ENCODE data around the gene NPAS2.
A peak's percentile ranks its signal among the peaks of the same experiment; 100 is the strongest.

The NPAS2 gene

DNA sequence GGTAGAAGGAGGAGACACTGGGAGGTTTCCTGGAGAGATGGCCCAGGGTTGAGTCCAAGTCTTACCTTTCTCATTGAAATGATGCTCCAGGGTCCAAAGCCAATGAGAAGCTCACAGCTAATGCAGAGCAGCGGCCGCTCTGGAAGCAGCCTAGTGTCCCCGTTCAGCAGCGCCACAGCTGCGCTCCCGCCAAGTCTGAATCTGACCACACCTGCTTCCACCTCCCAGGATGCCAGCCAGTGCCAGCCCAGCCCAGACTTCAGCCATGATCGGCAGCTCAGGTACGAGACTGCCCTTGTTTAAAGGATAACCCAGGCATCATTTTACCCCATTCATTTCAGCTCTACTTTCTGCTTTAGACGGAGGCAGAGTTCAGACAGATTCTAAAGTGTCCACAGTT is 170.2 kb downstream of the NPAS2 start:
- no peak for DNase-seq (ENCODE audit: low read depth)

DNA sequence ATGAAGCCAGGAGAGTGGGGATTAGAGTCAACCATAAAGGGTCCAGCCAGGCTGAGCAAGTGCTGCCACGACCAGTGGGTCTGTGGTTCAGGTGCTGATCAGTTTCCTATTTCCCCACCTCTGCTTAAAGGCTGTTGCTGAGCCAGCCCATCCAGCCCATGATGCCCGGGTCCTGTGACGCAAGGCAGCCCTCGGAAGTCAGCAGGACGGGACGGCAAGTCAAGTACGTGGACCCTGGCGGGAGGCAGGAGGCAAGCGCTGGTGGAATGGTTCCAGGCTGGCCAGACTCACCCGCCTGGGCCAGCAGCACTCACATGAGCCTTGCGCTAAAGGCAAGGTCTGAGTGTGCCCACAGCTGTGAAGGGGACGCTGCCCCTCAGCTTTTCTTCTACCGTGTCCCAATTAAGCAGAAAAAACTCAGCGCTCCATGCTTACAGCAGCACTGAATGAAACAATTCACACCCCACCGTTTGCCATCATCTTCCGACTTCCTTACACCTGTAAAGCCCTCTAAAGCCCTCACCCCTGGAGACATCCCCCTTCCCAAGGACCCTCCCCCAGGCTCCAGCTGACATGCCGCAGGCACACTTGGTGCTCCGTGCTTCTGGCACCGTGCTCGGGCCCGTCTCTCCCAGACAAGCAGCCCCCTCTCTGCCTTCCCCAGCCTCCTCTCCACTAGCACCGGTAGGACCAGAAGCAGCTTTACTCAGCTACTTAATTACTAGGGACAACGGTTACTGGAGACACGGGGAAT is 170.9 kb downstream of the NPAS2 start:
- DNase-seq (ENCODE audit: low read depth): no peak

DNA sequence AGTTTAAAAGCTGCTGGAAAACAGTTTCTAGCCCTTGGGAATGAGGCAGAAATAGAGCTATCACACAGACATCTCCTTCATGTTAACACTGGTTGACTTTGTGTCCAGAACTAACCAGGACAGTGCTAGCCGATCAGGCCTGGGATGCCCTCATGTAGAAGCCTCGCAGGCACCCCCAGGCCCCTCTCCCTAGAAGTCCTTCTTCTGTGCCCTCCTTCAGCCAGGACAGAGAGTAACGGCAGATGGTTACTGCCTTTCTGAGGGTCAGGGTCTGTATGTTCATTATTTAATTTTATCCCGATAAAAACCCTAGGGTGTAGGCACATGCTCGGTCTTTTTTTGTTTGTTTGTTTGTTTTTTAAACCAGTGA is 171.4 kb downstream of the NPAS2 start:
- no peak for DNase-seq (ENCODE audit: low read depth)

DNA sequence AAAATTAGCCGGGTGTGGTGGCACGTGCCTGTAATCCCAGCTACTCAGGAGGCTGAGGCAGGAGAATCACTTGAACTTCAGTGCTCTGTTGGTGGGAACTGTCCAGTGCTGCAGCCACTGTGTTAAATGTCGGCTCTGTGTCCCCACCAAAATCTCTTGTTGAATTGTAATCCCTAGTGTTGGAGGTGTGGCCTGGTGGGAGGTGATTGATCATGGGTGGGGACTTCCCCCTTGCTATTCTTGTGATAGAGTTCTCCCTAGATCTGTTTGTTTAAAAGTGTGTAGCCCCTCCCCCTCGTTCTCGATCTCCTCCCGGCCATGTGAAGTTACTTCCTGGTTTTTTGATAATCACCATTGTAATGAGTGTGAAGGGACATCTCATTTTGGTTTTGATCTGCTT is 172.3 kb downstream of the NPAS2 start:
- DNase-seq (ENCODE audit: low read depth): no peak

DNA sequence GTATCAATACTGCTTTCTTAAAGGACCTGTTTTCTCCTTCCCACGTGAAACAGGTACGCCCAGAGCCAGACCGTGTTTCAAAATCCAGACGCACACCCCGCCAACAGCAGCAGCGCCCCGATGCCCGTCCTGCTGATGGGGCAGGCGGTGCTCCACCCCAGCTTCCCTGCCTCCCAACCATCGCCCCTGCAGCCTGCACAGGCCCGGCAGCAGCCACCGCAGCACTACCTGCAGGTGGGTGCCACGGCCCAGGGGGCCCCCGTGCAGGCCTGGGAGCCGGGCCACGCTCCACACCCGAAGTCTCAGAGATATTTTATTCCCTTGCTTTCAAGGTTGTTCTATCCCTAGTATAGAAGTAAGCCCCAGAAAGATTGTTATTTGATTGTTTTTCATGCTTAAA is 173.4 kb downstream of the NPAS2 start:
- no peak for DNase-seq (ENCODE audit: low read depth)

DNA sequence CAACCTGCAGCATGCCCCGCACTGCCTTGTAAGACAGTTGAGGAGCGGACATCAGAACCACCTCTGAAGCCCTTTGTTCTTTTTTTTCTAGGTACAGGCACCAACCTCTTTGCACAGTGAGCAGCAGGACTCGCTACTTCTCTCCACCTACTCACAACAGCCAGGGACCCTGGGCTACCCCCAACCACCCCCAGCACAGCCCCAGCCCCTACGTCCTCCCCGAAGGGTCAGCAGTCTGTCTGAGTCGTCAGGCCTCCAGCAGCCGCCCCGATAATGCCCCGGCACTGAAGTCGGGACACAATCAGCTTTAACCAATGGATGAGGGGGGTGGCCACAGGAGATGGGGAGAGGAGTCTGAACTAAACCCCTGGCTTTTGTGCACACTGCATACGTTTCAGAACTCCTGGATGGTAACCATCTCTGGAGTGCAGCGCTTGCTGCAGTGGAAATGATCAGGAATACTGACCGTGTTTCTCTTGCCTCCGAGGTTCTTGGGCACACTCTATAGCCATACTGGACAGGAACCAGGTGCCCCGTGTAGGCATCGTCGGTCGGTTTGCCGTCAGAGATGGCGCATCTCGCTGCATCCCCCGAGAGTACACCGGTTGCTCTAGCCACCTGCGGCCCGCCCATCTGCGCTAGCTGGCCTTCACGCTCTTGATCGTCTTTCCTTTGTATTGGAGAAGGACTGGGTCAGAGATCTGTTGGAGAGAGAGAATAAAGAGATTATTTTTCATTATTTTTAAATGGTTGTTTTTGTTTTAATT is 175.6 kb downstream of the NPAS2 start:
- no peak for DNase-seq (ENCODE audit: low read depth)

DNA sequence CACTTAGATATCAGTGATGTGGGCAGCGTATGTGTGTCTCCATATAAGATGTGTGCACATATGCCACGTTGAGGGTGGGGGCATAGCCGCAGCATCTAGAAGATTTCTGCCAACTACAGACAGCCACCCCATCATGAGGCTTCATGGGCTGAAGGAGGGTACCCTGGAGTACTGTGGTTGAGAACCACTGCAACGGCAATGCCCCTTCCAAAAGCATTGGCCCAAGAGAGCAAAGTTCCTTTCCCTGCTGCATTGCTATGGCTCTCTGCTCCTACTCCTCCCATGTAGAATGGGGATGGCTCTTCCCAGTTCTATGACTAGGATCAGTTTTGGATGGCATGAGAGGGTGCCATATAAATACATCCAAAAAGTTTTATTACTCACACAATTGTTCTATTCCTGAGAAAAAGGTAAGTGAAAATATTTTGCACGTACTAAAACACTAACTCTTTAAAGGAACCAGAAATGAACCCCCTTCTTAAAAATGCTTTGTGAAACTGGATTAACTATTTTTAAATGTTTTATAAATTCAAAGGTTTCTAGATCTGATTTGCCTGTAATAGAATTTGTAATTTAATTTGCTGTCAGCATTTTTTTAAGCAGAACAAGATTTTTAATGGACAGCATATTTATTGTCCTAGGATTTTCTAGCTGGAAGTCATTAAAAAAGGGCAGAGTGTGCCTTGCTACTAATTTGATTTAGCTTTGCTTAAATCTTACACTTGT is 177.7 kb downstream of the NPAS2 start:
- DNase-seq (ENCODE audit: low read depth): no peak

DNA sequence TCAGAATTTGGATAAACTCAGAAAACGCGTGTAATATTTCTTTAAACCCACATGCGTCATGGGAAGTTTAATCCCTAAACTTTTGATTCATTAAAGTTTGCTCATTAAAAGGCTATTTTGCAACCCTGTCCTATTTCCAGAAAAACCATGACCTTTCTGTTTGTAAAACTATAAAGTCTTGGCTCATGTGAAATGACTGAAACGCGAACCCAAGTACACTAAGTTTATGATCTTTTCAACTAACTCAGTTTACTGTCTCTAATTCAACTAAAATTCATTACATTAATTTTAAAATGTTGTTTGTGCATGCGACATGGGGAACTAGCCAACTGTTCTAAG is 178.3 kb downstream of the NPAS2 start:
- no peak for DNase-seq (ENCODE audit: low read depth)

DNA sequence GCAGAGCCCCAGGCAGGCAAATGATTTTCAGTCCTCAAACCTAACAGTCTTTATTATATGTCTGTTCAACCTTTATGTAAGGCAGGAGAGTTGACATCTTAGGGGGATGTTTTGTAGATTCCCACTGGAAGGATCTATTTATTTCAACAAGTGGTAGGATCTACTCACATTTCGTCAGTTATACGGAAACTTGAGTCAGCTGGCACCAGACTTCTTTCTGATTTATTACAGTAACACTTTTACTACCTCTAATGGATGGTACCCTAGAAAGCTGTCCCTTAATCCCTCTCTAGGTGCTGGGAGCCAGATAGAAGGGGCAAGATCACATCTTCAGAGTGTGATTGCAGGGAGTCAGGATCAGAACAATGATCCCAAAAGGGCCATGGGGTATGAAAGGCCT is 180.1 kb downstream of the NPAS2 start:
- no peak for DNase-seq (ENCODE audit: low read depth)

DNA sequence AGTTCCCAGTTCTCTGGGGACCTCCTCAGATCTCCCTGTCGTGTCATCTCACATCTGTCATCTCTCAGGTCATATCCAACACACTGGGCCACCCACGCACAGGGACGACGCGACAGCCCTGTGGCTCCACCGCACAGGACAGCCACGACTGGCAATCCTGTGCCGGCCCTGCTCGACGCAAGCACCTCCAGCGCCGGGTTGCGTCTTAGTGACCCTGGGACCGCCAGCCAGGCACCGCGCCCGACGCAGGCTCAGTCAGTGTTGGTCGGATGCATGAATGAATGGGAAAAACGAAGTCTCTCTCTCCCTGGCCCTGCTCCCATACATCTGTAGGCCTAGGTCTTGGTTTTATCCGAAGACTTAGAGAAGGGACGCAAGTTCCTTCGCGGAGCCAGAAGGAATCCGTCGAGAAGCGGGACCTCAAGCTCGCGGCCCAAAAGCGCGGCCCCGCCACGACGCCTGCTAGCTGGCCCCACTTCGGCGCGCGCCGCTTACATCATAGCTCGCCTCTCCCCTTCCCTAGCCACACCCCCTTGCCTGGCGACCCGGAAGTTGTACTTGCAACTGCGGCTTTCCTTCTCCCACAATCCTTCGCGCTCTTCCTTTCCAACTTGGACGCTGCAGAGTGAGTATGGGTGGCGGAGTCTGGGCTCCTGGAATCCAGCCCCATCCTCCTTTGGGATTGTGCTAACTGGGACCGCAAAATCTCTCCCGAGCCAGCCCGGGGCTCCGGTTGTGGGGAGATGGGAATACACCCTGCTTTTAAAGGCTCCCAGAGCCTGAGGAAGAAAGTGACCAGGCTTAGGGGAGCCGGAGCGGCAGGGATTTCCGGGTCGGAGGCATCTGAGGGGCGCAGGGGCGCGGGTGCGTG is 182.0 kb downstream of the NPAS2 start, which contains the start of gene RPL31:
Gene RPL31, plus strand, starts transcription at position 599 of the 871 bp plus-strand sequence. CDS start 413 bp downstream, outside the sequence.
- peak; percentile 77 for DNase-seq (ENCODE audit: low read depth)

DNA sequence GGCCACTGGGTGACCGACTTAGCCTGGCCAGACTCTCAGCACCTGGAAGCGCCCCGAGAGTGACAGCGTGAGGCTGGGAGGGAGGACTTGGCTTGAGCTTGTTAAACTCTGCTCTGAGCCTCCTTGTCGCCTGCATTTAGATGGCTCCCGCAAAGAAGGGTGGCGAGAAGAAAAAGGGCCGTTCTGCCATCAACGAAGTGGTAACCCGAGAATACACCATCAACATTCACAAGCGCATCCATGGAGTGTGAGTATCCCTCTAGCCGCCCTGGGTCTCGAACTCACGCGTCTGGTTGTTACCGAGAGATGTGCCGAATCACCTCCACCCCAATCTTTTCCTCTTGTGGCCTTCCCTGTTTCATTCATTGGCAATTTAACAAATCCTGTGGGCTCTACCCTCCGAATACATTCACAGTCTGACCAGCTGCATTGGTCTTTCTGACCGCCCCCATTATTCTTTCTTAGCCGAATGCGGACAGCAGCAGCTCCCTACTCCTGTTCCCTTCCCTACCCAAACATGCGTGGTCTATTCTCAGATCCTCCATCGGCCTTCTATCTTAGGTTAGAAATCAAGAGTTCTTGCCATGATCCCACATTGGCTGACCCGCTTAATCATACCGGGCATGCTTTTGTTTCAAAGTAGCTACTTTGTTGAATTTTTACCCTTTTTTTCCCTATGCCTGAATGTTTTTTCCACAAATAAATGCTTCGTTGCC is 182.8 kb downstream of the NPAS2 start:
- peak; percentile 19 for DNase-seq (ENCODE audit: low read depth)

DNA sequence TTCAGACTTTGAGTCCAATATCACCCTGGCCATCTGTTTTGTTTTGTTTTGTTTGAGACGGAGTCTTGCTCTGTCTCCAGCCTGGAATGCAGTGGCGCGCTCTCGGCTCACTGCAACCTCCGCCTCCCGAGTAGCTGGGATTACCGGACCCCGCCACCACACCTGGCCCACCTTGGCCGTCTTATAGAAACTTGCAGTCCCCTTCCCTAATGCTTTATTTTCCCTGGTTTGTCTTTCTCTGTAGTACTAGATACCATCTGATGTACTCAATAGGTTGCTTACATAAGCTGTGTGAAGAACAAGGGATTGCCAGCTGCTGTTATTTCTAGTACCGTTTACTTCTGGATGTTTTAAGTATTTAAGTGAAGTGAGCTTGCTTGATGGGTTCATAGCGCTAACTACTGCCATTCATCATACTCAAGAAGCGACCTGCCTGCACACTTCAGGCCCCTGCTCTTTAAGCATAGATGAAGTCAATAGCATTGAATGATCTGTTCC is 183.4 kb downstream of the NPAS2 start:
- no peak for DNase-seq (ENCODE audit: low read depth)

DNA sequence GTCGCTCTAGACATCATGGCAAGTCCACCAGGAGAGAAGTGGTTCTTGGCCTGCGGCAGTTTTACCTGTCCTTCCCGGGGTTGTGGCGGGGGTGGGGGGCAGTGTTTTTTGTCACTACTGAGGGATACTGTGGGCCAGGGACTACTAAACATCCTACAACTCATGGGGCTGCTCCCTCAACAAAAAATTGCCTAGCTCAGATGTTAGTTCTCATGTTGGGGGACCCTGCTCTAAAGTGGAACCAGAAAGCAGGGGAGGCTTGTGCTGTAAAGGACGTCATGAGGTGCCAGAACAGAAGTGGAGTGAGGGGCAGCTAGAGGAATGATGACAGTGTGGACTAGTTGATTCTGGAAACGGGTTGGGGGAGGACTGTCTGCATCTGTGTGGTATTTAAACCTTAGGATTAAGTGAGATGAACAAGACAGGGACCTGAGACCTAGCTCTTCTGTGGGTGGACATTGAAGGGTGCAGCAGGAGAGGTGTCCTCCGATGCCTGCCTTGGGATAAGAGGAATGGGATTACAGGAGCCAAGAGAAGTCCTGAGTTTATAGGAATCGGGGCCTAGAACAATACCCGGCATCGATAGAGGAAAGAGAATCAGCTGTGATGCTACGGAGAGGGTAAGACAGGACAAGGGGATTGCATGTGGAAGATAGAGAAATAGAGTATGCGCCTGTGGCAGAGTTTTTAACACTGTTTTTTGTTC is 184.8 kb downstream of the NPAS2 start:
- DNase-seq (ENCODE audit: low read depth): no peak

DNA sequence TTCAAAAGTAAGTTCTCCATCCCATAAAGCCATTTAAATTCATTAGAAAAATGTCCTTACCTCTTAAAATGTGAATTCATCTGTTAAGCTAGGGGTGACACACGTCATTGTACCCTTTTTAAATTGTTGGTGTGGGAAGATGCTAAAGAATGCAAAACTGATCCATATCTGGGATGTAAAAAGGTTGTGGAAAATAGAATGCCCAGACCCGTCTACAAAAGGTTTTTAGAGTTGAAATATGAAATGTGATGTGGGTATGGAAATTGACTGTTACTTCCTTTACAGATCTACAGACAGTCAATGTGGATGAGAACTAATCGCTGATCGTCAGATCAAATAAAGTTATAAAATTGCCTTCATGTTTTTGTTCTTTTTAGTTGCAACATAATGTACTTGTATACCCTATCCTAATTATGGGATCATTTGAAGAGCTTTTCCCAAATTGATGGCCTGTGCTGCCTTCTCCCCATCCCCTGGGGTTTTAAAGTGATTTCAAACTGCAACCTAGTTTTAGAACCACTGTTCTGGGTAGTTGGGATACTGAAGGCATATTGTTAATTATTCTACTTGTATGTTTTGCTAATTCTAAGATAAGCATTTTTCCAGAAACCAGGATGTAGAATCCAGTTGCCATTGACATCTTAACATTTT is 186.3 kb downstream of the NPAS2 start:
- DNase-seq (ENCODE audit: low read depth): no peak

DNA sequence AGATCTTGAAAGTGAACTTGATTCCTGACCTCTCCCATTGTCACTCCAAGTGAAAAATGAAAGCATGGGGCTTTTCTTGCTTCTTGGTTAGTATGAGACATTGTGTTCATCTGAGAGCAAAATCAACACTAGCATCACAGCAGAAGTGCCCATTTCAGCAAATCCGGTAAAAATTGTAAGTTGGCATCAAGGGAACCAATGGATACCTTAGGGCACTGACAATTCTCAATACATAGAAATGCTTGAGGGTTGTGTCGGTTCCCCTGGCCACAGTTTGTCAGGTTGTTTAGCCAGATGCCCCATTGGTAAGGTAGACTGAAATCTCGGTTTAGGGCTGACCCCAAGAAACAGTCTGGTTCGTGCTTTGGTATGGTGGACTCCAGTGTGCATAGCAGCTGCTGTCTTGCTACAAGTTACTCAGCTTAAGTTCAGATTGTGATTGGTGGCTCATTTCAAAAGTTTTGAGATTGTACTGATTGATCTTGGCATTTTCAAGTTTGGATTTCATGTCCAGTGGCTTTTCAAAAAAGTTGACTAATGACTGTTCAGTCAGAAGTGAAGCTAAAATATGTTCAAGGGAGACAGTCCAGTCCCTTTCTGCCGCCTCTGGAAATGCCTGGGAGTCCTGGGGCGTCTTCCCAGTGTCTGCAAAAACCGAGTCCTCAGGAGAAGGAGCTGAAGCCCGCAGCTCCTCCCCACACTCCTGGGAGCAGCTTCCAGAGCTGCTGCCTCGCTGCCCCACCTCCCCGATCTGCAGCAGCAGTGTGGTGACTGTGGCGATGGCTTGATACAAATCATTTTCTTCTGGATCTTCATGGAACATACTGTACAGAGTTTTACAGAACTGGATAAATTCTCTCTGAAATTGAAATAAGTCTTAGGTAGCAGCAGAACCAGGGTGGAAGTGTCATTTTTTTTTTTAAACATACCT is 187.7 kb downstream of the NPAS2 start:
- DNase-seq (ENCODE audit: low read depth): no peak

DNA sequence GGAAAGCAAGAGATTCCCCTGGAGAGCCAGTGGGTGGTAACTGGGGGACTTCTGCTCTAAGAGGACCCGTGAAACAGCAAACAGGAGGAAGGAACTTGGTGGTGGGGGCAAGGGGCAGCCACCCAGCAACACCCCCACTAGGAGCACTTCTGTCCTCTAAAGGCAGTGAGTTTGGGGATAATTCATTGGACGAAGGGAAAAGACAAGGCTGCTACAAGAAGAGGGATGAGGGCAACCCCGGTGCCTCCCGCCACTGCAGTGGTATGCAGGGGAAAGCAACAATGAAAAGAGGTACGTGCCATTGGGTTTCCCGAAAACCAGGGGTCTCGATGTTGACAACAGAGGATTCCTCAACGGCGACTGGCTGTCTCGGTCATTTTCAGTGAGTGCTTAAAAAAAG is 191.2 kb downstream of the NPAS2 start:
- DNase-seq (ENCODE audit: low read depth): no peak

DNA sequence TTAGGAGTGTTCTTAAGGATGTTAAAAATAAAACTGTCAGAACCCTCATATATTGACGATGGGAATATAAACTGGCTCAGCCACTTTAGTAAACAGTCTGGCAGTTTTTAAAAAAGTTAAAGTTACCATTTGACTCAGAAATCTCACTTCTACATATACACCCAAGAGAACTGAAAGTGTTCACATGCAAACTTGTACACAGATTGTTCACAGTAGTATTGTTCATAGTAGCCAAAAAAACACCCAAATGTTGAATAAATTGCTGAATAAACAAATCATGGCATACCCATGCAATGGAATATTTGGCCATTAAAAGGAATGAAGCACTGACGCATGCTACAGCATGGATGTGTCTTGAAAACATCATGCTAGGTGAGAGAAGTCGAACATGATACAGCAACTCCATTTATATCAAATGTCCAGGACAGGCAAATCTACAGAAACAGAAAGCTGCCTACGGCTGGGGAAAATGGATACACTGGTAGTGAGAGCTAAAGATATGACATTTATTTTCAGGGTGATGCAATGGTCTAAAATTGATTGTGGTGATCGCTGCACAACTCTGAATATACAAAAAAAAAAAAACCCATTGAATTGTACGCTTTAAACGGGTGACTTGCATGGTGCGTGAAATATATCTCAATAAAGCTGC is 192.2 kb downstream of the NPAS2 start:
- DNase-seq (ENCODE audit: low read depth): no peak

DNA sequence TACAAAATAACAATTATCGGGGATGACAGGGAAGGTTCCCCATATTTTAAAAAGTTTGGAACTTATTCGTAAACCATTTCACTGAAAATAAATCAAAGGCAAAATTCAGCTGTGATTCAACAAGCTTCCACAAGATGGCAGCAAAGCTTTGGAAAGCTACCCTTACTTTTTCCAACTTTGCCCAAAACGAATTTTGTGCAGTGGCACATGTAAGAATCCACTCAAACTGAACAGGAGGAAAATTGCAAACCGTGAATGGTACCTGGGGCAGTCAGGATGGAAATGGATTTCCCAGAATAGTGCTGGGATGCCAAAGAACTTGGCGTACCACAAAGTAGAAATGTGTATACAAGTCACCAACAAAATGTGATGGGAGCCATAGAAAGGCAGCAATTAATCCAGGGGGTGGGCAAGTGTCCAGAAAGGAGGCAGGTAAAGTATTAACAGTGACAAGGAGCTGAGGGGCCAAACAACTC is 192.8 kb downstream of the NPAS2 start:
- DNase-seq (ENCODE audit: low read depth): no peak

Measured in stimulated activated CD8-positive, alpha-beta memory T cell treated with anti-CD3 and anti-CD28 coated beads, Interleukin-15, amount 100 ng/mL, for 24 hours (primary cell).